ENCODE measurements around the gene NAA16. TPM values are rescaled to one million over a fixed set of nuclear protein-coding genes. Genes with fewer than 3 reads are reported as not detected.
A peak's percentile ranks its signal among the peaks of the same experiment; 100 is the strongest.

Gene NAA16
- polyA plus RNA-seq, 1 donor from 2014 or later: 57.0 TPM

- Histone ChIP-seq H3K9me2 (ENCODE audit: insufficient read depth, low read length) (no peaks in the 10 kb centered on the region), H3K27ac (ENCODE audit: low read length) (peak overlapping the region; percentile 83), H2AFZ (ENCODE audit: low read depth, low read length) (no peak overlapping the region)
Observed at GRCh38 chr13:41312176-41312500, 1.1 kb downstream of the NAA16 start.

GRCh38 chr13:41313117-41313516, 2.0 kb downstream of the NAA16 start:
- Histone ChIP-seq H3K4me2 (ENCODE audit: low read length) (peak overlapping the region; percentile 94), H3K9ac (ENCODE audit: low read length) (no peak overlapping the region), H4K20me1 (ENCODE audit: insufficient read depth) (peaks cover 5% of the 10 kb centered on the region), H3K36me3 (ENCODE audit: insufficient read depth, low read length) (no peaks in the 10 kb centered on the region), H3K79me2 (replicated peaks; ENCODE audit: insufficient read depth, low read length) (peaks cover 64% of the 10 kb centered on the region), H3K27ac (ENCODE audit: low read length) (no peak overlapping the region), H2AFZ (ENCODE audit: low read depth, low read length) (no peak overlapping the region), H3K9me2 (ENCODE audit: insufficient read depth, low read length) (no peaks in the 10 kb centered on the region), H3K4me3 (ENCODE audit: low read length) (peak overlapping the region; percentile 95), H3F3A (ENCODE audit: insufficient read depth, low read length, poor library complexity, severe bottlenecking) (no peaks in the 10 kb centered on the region), H3K9me3 (ENCODE audit: low read length) (no peaks in the 10 kb centered on the region), H3K27me3 (ENCODE audit: insufficient read depth, low read depth, low read length) (no peaks in the 10 kb centered on the region)
- TF ChIP-seq MXI1 (conservative IDR thresholded peaks at IDR 0.05; ENCODE audit: poor library complexity, severe bottlenecking) (no peak), SMC3 (conservative IDR thresholded peaks at IDR 0.05; ENCODE audit: poor library complexity) (no peak), EZH2 (IDR thresholded peaks at IDR 0.05; ENCODE audit: borderline replicate concordance, insufficient read depth, low read length, poor library complexity, severe bottlenecking) (no peak), POLR2AphosphoS5 (IDR thresholded peaks at IDR 0.05) (no peak), TAF1 (IDR thresholded peaks at IDR 0.05; ENCODE audit: low read depth) (no peak), RAD21 (conservative IDR thresholded peaks at IDR 0.05) (no peak), CTCF (IDR thresholded peaks at IDR 0.05; ENCODE audit: poor library complexity, severe bottlenecking) (no peak), REST (IDR thresholded peaks at IDR 0.05; ENCODE audit: borderline replicate concordance) (no peak), EP300 (conservative IDR thresholded peaks at IDR 0.05; ENCODE audit: poor library complexity, severe bottlenecking) (no peak)

More at GRCh38 chr13:41312176-41312500, 1.1 kb downstream of the NAA16 start:
- Histone ChIP-seq H4K20me1 (ENCODE audit: insufficient read depth) (peaks cover 5% of the 10 kb centered on the region), H3F3A (ENCODE audit: insufficient read depth, low read length, poor library complexity, severe bottlenecking) (no peaks in the 10 kb centered on the region), H3K79me2 (replicated peaks; ENCODE audit: insufficient read depth, low read length) (peaks cover 54% of the 10 kb centered on the region), H3K4me3 (ENCODE audit: low read length) (peak overlapping the region; percentile 95), H3K9me3 (ENCODE audit: low read length) (no peaks in the 10 kb centered on the region), H3K9ac (ENCODE audit: low read length) (peak overlapping the region; percentile 93), H3K27me3 (ENCODE audit: insufficient read depth, low read depth, low read length) (no peaks in the 10 kb centered on the region), H3K36me3 (ENCODE audit: insufficient read depth, low read length) (no peaks in the 10 kb centered on the region), H3K4me2 (ENCODE audit: low read length) (peak overlapping the region; percentile 94)
- TF ChIP-seq REST (IDR thresholded peaks at IDR 0.05; ENCODE audit: borderline replicate concordance): no peak
- TF ChIP-seq MXI1 (conservative IDR thresholded peaks at IDR 0.05; ENCODE audit: poor library complexity, severe bottlenecking): peak; percentile 58
